Activated CD4-positive, alpha-beta T cell treated with anti-CD3 and anti-CD28 coated beads for 48 hours (primary cell): ENCODE measurements around the gene ITGAE.
A peak's percentile ranks its signal among the peaks of the same experiment; 100 is the strongest.

Source experiments
- DNase-seq: peaks from one replicate; pipeline ENCODE4 v3.0.0-alpha.2; 2020

Gene ITGAE

GRCh38 chr17:3817851-3818605 lies 17.0 kb upstream of the ITGAE start:
- no peak for DNase-seq

- DNase-seq: no peak
These were observed 14.9 kb upstream of the ITGAE start for GRCh38 chr17:3815925-3816324.

GRCh38 chr17:3815122-3815521 lies 14.1 kb upstream of the ITGAE start:
- DNase-seq: no peak

- no peak for DNase-seq
These were observed 13.4 kb upstream of the ITGAE start for GRCh38 chr17:3814361-3814760.

GRCh38 chr17:3813171-3813570 lies 12.2 kb upstream of the ITGAE start:
- DNase-seq: no peak

- no peak for DNase-seq
These were observed 11.8 kb upstream of the ITGAE start for GRCh38 chr17:3812771-3813170.

- no peak for DNase-seq
These were observed 11.3 kb upstream of the ITGAE start for GRCh38 chr17:3812284-3812683.

- DNase-seq: no peak
These were observed 9.0 kb upstream of the ITGAE start for GRCh38 chr17:3810019-3810418.

- DNase-seq: no peak
These were observed 8.1 kb upstream of the ITGAE start for GRCh38 chr17:3809135-3809534.

- no peak for DNase-seq
These were observed 7.7 kb upstream of the ITGAE start for GRCh38 chr17:3808701-3809100.

GRCh38 chr17:3805581-3805980 lies 4.6 kb upstream of the ITGAE start:
- DNase-seq: no peak

- peak; percentile 46 for DNase-seq
These were observed 3.5 kb upstream of the ITGAE start for GRCh38 chr17:3804503-3804931.

GRCh38 chr17:3803308-3803640 lies 2.3 kb upstream of the ITGAE start:
- DNase-seq: no peak

GRCh38 chr17:3802461-3803307 lies 1.7 kb upstream of the ITGAE start:
- no peak for DNase-seq

- DNase-seq: no peak
These were observed 804 bp upstream of the ITGAE start for GRCh38 chr17:3801792-3802191.

GRCh38 chr17:3801347-3801746 lies 359 bp upstream of the ITGAE start:
- DNase-seq: no peak

GRCh38 chr17:3799181-3799945 lies 1.6 kb downstream of the ITGAE start:
- no peak for DNase-seq

- DNase-seq: no peak
These were observed 2.5 kb downstream of the ITGAE start for GRCh38 chr17:3798273-3799180.

GRCh38 chr17:3796822-3797170 lies 4.2 kb downstream of the ITGAE start:
- DNase-seq: peak; percentile 18

- DNase-seq: peak; percentile 78
These were observed 4.7 kb downstream of the ITGAE start for GRCh38 chr17:3796110-3796821.

GRCh38 chr17:3795390-3796102 lies 5.4 kb downstream of the ITGAE start:
- DNase-seq: no peak
